Measurements from ENCODE around the gene ATR.

Gene ATR

DNA sequence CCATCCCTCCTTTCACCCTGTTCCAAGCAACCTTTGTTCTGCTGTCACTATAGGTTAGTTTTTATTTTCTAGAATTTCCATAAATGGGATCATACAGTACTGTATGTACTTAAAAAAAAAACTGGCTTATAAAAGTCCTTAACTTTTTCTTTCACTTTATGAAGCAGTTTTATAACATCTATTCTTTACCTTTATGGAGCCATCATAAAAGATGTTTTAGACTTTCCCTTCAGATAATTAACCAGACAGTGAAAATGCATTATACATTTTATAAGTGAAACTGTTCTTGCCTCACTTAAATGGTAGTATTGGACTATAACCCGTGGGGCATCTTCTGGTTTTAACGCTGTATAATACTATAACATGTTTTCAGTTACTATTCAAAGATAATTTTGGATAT, 43.9 kb upstream of the ATR start:
- H3K4me3 ChIP-seq (ENCODE audit: low read depth, low read length), result no peak overlapping the region
- no peak for DNase-seq (ENCODE audit: low read depth)
- TF ChIP-seq CTCF (IDR thresholded peaks at IDR 0.05; ENCODE audit: low read depth, low read length), result no peak
- no peak for TF ChIP-seq MAX (IDR thresholded peaks at IDR 0.05; ENCODE audit: low read depth, low read length)
- TF ChIP-seq MYC (IDR thresholded peaks at IDR 0.05; ENCODE audit: low read depth, low read length), result no peak
- no peak for TF ChIP-seq POLR2A (IDR thresholded peaks at IDR 0.05; ENCODE audit: extremely low read depth, insufficient read length)

DNA sequence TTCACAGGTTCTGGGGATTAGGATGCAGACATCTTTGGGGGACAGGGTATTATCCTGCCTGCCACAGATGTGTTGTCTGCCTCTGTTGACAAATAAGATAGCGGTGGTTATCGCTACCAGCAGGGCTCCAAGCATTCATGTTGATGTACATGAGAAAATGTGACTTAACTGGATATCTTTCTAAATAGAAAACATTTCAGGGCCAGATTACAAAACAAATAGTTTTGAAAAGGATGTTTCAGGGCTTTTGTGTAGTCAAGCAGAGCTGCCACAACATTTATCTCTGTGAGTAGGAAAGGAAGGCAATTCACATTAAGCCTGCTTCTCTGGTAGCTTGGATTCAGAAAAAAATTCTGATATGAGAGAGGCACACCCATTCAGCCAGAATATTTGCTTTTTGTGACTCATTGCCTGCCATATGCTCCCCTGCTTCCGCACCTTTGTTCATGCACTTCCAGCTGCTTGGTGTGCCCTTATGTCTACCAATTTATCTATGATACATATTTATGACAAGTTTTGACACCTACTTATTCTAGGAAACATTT, 40.5 kb upstream of the ATR start:
- no peak for TF ChIP-seq MYC (IDR thresholded peaks at IDR 0.05; ENCODE audit: low read depth, low read length)
- no peak for TF ChIP-seq CTCF (IDR thresholded peaks at IDR 0.05; ENCODE audit: low read depth, low read length)
- no peak for TF ChIP-seq POLR2A (IDR thresholded peaks at IDR 0.05; ENCODE audit: extremely low read depth, insufficient read length)
- TF ChIP-seq MAX (IDR thresholded peaks at IDR 0.05; ENCODE audit: low read depth, low read length), result no peak
- no peak overlapping the region for H3K4me3 ChIP-seq (ENCODE audit: low read depth, low read length)
- no peak for DNase-seq (ENCODE audit: low read depth)

GRCh38 chr3:142615171-142615570, 36.6 kb upstream of the ATR start:
- H3K4me3 ChIP-seq (ENCODE audit: low read depth, low read length), result no peak overlapping the region
- DNase-seq (ENCODE audit: low read depth), result no peak
- no peak for TF ChIP-seq MYC (IDR thresholded peaks at IDR 0.05; ENCODE audit: low read depth, low read length)
- TF ChIP-seq CTCF (IDR thresholded peaks at IDR 0.05; ENCODE audit: low read depth, low read length), result no peak
- TF ChIP-seq POLR2A (IDR thresholded peaks at IDR 0.05; ENCODE audit: extremely low read depth, insufficient read length), result no peak
- TF ChIP-seq MAX (IDR thresholded peaks at IDR 0.05; ENCODE audit: low read depth, low read length), result no peak

DNA sequence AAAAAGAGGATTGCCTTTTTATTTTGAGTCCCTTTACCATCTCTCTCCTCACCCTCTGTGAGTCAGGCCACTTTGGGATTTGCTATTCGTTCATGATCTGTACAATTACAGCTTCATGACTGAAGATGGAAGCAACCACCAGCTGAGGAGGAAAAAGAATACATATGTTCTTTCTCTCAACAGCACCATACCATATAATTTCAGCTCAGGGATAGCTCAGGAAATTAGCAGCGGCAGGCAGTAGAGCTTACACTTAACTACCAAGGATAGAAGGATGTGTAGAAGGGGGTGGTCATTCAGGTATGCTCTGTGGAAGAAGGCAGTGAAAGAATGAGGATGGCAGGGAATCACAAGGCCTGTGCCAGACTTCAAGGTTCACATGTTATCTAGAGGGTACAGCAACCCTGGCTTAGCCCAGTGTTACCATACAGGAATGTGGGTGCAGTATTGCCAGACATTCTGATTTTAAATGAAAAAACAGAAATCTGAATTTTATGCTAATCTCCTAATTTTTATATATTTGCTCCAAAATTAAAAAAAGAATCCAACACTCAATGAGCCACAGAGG, 35.6 kb upstream of the ATR start:
- no peak for TF ChIP-seq MYC (IDR thresholded peaks at IDR 0.05; ENCODE audit: low read depth, low read length)
- no peak for TF ChIP-seq CTCF (IDR thresholded peaks at IDR 0.05; ENCODE audit: low read depth, low read length)
- no peak for TF ChIP-seq POLR2A (IDR thresholded peaks at IDR 0.05; ENCODE audit: extremely low read depth, insufficient read length)
- TF ChIP-seq MAX (IDR thresholded peaks at IDR 0.05; ENCODE audit: low read depth, low read length), result no peak
- DNase-seq (ENCODE audit: low read depth), result no peak
- H3K4me3 ChIP-seq (ENCODE audit: low read depth, low read length), result no peak overlapping the region

- no peak overlapping the region for H3K4me3 ChIP-seq (ENCODE audit: low read depth, low read length)
- no peak for TF ChIP-seq MAX (IDR thresholded peaks at IDR 0.05; ENCODE audit: low read depth, low read length)
- no peak for TF ChIP-seq POLR2A (IDR thresholded peaks at IDR 0.05; ENCODE audit: extremely low read depth, insufficient read length)
- TF ChIP-seq CTCF (IDR thresholded peaks at IDR 0.05; ENCODE audit: low read depth, low read length), result no peak
- no peak for TF ChIP-seq MYC (IDR thresholded peaks at IDR 0.05; ENCODE audit: low read depth, low read length)
- DNase-seq (ENCODE audit: low read depth), result no peak
Measured at GRCh38 chr3:142613491-142613890, 35.0 kb upstream of the ATR start.
